Neural crest cell (in vitro differentiated cells): ENCODE data around the gene PAPSS1. TPM values are rescaled to one million over a fixed set of nuclear protein-coding genes. Genes with fewer than 3 reads are reported as not detected.

Experiments used
- DNase-seq: peaks from one replicate; pipeline ENCODE4 v3.0.0; 2021; ENCODE audit warnings: low read depth, mixed read lengths, low spot score
- H3K27ac Mint-ChIP-seq: one replicate; pipeline ENCODE4 v1.8.0; 2021; ENCODE audit warnings: mild to moderate bottlenecking, mixed read lengths; ENCODE audit not compliant: unreplicated experiment
- H3K27me3 Mint-ChIP-seq: 2 replicates; pipeline ENCODE4 v1.8.0; 2021; ENCODE audit warnings: low read depth, mild to moderate bottlenecking, mixed read lengths
- H3K36me3 Mint-ChIP-seq: 2 replicates; pipeline ENCODE4 v1.8.0; 2021; ENCODE audit warnings: low read depth, mild to moderate bottlenecking, mixed read lengths
- H3K4me1 Mint-ChIP-seq: 2 replicates; pipeline ENCODE4 v1.8.0; 2021; ENCODE audit warnings: mixed read lengths
- H3K4me3 Mint-ChIP-seq: one replicate; pipeline ENCODE4 v1.8.0; 2021; ENCODE audit warnings: mild to moderate bottlenecking, mixed read lengths
- H3K9me3 Mint-ChIP-seq: 2 replicates; pipeline ENCODE4 v1.8.0; 2021; ENCODE audit warnings: mixed read lengths
- total RNA-seq: library from RNA; stranded (reverse); gene quantifications from 2 replicates; pipeline ENCODE4 v1.2.1, GENCODE V29; 2021
- TF ChIP-seq, protein P1 (sequence below): fragments of 200-600 bp; sonication (generic); conservative IDR thresholded peaks from 2 replicates; pipeline ENCODE4 v1.5.0; 2021; ENCODE audit warnings: antibody characterized with exemption, mild to moderate bottlenecking

PAPSS1 gene
- total RNA-seq, 1 donor from 2014 or later: 78.6 TPM

DNA sequence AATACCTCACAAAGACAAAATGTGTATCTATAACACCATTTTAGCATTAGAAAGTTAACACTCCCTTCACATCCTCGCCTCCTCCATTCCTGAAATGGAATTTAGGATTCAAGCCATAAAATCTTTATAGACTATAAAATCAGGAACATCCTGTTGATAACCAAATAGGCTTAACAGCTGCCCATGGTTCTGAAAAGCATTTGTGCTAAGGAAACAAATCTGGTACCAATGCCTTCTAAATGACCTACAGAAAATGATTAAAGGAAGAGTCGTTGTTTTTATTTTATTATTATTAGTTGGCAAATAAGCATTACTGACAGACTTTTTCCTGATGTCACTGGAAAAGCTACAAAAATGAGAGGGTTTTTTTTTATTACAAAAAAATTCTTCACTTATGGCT, 79.8 kb downstream of the PAPSS1 start:
- H3K4me3 Mint-ChIP-seq: no peak overlapping the region

DNA sequence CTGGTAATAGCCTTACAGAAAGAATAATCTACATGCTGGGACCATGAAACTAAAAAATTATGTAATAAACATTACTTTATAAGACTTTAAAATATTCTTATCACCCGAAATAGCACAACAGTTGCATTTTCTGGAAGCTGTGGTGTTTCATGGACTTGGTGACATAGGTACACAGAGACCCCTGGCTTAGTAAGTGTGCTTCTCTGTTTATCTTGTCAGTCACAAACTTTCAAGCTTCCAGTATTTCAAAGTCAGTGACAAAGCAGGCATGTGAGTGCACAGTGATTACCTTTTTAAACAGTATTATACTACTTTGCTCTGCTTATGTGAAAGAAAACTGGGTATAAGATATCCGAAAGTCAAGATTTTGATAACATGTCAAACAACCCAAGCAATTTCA, 84.3 kb downstream of the PAPSS1 start:
- Mint-ChIP-seq H3K4me1 (no peaks in the 10 kb centered on the region), H3K4me3 (no peak overlapping the region), H3K27me3 (no peaks in the 10 kb centered on the region), H3K36me3 (peaks cover 3% of the 10 kb centered on the region), H3K27ac (no peak overlapping the region), H3K9me3 (no peaks in the 10 kb centered on the region)
- no peak for DNase-seq
- TF ChIP-seq, protein P1, sequence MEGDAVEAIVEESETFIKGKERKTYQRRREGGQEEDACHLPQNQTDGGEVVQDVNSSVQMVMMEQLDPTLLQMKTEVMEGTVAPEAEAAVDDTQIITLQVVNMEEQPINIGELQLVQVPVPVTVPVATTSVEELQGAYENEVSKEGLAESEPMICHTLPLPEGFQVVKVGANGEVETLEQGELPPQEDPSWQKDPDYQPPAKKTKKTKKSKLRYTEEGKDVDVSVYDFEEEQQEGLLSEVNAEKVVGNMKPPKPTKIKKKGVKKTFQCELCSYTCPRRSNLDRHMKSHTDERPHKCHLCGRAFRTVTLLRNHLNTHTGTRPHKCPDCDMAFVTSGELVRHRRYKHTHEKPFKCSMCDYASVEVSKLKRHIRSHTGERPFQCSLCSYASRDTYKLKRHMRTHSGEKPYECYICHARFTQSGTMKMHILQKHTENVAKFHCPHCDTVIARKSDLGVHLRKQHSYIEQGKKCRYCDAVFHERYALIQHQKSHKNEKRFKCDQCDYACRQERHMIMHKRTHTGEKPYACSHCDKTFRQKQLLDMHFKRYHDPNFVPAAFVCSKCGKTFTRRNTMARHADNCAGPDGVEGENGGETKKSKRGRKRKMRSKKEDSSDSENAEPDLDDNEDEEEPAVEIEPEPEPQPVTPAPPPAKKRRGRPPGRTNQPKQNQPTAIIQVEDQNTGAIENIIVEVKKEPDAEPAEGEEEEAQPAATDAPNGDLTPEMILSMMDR: no peak

More for the DNA sequence above, 79.8 kb downstream of the PAPSS1 start:
- Mint-ChIP-seq H3K36me3 (peaks cover 11% of the 10 kb centered on the region), H3K4me1 (no peaks in the 10 kb centered on the region), H3K27me3 (no peaks in the 10 kb centered on the region), H3K27ac (no peak overlapping the region), H3K9me3 (no peaks in the 10 kb centered on the region)
- TF ChIP-seq, protein P1: no peak
- DNase-seq: no peak

DNA sequence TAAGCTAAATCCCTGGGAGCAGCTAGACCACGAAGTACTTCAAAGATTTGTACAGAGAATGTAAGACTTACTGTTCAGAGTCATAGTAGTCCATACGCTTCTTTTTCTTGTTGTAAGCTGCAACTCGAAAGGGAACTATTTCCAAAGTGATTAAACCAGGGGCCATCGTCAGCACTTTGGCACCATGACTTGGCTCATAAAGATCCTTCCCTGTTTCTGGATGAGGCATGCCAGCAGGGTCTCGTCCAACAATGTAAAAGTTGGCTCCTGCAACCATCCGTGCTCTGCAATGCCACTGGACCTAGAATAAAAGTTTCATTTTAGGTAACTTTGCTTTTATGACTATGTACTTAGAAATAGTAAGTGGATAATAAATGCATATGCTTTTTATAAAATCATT, 88.5 kb downstream of the PAPSS1 start:
- H3K27ac Mint-ChIP-seq: no peak overlapping the region
- H3K4me1 Mint-ChIP-seq: no peaks in the 10 kb centered on the region
- H3K27me3 Mint-ChIP-seq: no peaks in the 10 kb centered on the region
- TF ChIP-seq, protein P1: no peak
- no peak overlapping the region for H3K4me3 Mint-ChIP-seq
- DNase-seq: no peak
- H3K9me3 Mint-ChIP-seq: no peaks in the 10 kb centered on the region
- H3K36me3 Mint-ChIP-seq: peaks cover 11% of the 10 kb centered on the region

GRCh38 chr4:107630185-107630705, 89.8 kb downstream of the PAPSS1 start:
- Mint-ChIP-seq H3K27ac (no peak overlapping the region), H3K9me3 (no peaks in the 10 kb centered on the region), H3K4me1 (no peaks in the 10 kb centered on the region), H3K36me3 (peaks cover 14% of the 10 kb centered on the region), H3K4me3 (no peak overlapping the region), H3K27me3 (no peaks in the 10 kb centered on the region)
- TF ChIP-seq, protein P1: no peak
- DNase-seq: no peak

GRCh38 chr4:107629318-107629717, 90.7 kb downstream of the PAPSS1 start:
- TF ChIP-seq, protein P1: no peak
- no peak overlapping the region for H3K27ac Mint-ChIP-seq
- no peak overlapping the region for H3K4me3 Mint-ChIP-seq
- H3K4me1 Mint-ChIP-seq: no peaks in the 10 kb centered on the region
- H3K36me3 Mint-ChIP-seq: peaks cover 22% of the 10 kb centered on the region
- DNase-seq: no peak
- H3K27me3 Mint-ChIP-seq: no peaks in the 10 kb centered on the region
- H3K9me3 Mint-ChIP-seq: peaks cover 4% of the 10 kb centered on the region
